ENCODE data around the gene TMCO4.
A peak's percentile ranks its signal among the peaks of the same experiment; 100 is the strongest.

The TMCO4 gene

GRCh38 chr1:19768353-19769210 lies 31.1 kb downstream of the TMCO4 start:
- H3K18ac ChIP-seq (ENCODE audit: low read length): no peak overlapping the region
- H3K36me3 ChIP-seq (ENCODE audit: control insufficient read depth in 1 of 2, insufficient read depth in 2 of 2, low read length in 2 of 2): peaks cover 0 to 2% of the 10 kb centered on the region in 2 experiments
- peaks cover 9 to 17% of the 10 kb centered on the region in 2 experiments for H3K4me1 ChIP-seq (ENCODE audit: control insufficient read depth in 1 of 2, insufficient read depth in 2 of 2, low read length in 2 of 2)
- peak; percentile 65 to 79 for DNase-seq
- H2BK5ac ChIP-seq (ENCODE audit: low read depth, low read length, poor library complexity): no peak overlapping the region
- no peak overlapping the region for H2AFZ ChIP-seq (ENCODE audit: insufficient read depth, low read length, poor library complexity)
- no peak overlapping the region for H2AK5ac ChIP-seq (ENCODE audit: low read length)
- no peak overlapping the region for H3K23ac ChIP-seq (ENCODE audit: low read length)
- no peak overlapping the region for H2BK120ac ChIP-seq (ENCODE audit: insufficient read depth, low read length, poor library complexity)
- H3K4me2 ChIP-seq (ENCODE audit: low read length): no peak overlapping the region
- WGBS (ENCODE audit: extremely low coverage, insufficient coverage, insufficient read length): no CpG with 5 or more reads among the region's 18 CpGs
- no peak overlapping the region for H4K8ac ChIP-seq (ENCODE audit: low read depth, low read length)
- H3K4ac ChIP-seq (ENCODE audit: low read depth, low read length): no peak overlapping the region
- H3K4me3 ChIP-seq (ENCODE audit: low read depth, low read length): no peak overlapping the region
- H3K14ac ChIP-seq (ENCODE audit: low read length): peak overlapping the region; percentile 21
- H2BK12ac ChIP-seq (ENCODE audit: low read length): no peak overlapping the region
- H3K9me3 ChIP-seq (ENCODE audit: insufficient read depth, low read depth, low read length): peaks cover 1% of the 10 kb centered on the region
- H4K12ac ChIP-seq (ENCODE audit: low read depth, low read length): no peak overlapping the region
- no peak overlapping the region for H3K9ac ChIP-seq (ENCODE audit: low read length)
- H4K91ac ChIP-seq (ENCODE audit: low read depth, low read length): no peak overlapping the region
- no peaks in the 10 kb centered on the region for H3K79me1 ChIP-seq (ENCODE audit: low read length)
- H3K27ac ChIP-seq (ENCODE audit: low read depth, low read length): no peak overlapping the region
- H3K27me3 ChIP-seq (ENCODE audit: insufficient read depth, low read length): no peaks in the 10 kb centered on the region
- H3K79me2 ChIP-seq (ENCODE audit: control insufficient read depth, insufficient read depth, low read length, poor library complexity): no peaks in the 10 kb centered on the region

- H3K9ac ChIP-seq (ENCODE audit: low read length): no peak overlapping the region
- no peak overlapping the region for H4K8ac ChIP-seq (ENCODE audit: low read depth, low read length)
- H3K4ac ChIP-seq (ENCODE audit: low read depth, low read length): no peak overlapping the region
- no peaks in the 10 kb centered on the region for H3K27me3 ChIP-seq (ENCODE audit: insufficient read depth, low read length)
- no peak overlapping the region for H3K14ac ChIP-seq (ENCODE audit: low read length)
- no peak overlapping the region for H3K23ac ChIP-seq (ENCODE audit: low read length)
- no peak overlapping the region for H3K4me2 ChIP-seq (ENCODE audit: low read length)
- H2BK12ac ChIP-seq (ENCODE audit: low read length): no peak overlapping the region
- H2AFZ ChIP-seq (ENCODE audit: insufficient read depth, low read length, poor library complexity): no peak overlapping the region
- peaks cover 1% of the 10 kb centered on the region for H3K9me3 ChIP-seq (ENCODE audit: insufficient read depth, low read depth, low read length)
- no peak overlapping the region for H3K27ac ChIP-seq (ENCODE audit: low read depth, low read length)
- H3K79me1 ChIP-seq (ENCODE audit: low read length): no peaks in the 10 kb centered on the region
- peak; percentile 88 to 96 for DNase-seq
- H3K4me1 ChIP-seq (ENCODE audit: control insufficient read depth in 1 of 2, insufficient read depth in 2 of 2, low read length in 2 of 2): peaks cover 9 to 17% of the 10 kb centered on the region in 2 experiments
- no peak overlapping the region for H2AK5ac ChIP-seq (ENCODE audit: low read length)
- no peak overlapping the region for H4K12ac ChIP-seq (ENCODE audit: low read depth, low read length)
- no peaks in the 10 kb centered on the region for H3K79me2 ChIP-seq (ENCODE audit: control insufficient read depth, insufficient read depth, low read length, poor library complexity)
- H3K18ac ChIP-seq (ENCODE audit: low read length): no peak overlapping the region
- no peak overlapping the region for H2BK120ac ChIP-seq (ENCODE audit: insufficient read depth, low read length, poor library complexity)
- WGBS (ENCODE audit: extremely low coverage, insufficient coverage, insufficient read length): no CpG with 5 or more reads among the region's 10 CpGs
- no peak overlapping the region for H4K91ac ChIP-seq (ENCODE audit: low read depth, low read length)
- H2BK5ac ChIP-seq (ENCODE audit: low read depth, low read length, poor library complexity): no peak overlapping the region
- H3K4me3 ChIP-seq (ENCODE audit: low read depth, low read length): no peak overlapping the region
- H3K36me3 ChIP-seq (ENCODE audit: control insufficient read depth in 1 of 2, insufficient read depth in 2 of 2, low read length in 2 of 2): peaks cover 0 to 3% of the 10 kb centered on the region in 2 experiments
Observed at GRCh38 chr1:19765623-19766022, 34.1 kb downstream of the TMCO4 start.

- no peak overlapping the region for H3K4ac ChIP-seq (ENCODE audit: low read depth, low read length)
- peaks cover 1% of the 10 kb centered on the region for H3K9me3 ChIP-seq (ENCODE audit: insufficient read depth, low read depth, low read length)
- no peak overlapping the region for H4K8ac ChIP-seq (ENCODE audit: low read depth, low read length)
- no peak overlapping the region for H2BK12ac ChIP-seq (ENCODE audit: low read length)
- no peak overlapping the region for H3K14ac ChIP-seq (ENCODE audit: low read length)
- H3K79me2 ChIP-seq (ENCODE audit: control insufficient read depth, insufficient read depth, low read length, poor library complexity): no peaks in the 10 kb centered on the region
- no peak overlapping the region for H3K4me3 ChIP-seq (ENCODE audit: low read depth, low read length)
- H4K12ac ChIP-seq (ENCODE audit: low read depth, low read length): no peak overlapping the region
- no peaks in the 10 kb centered on the region for H3K27me3 ChIP-seq (ENCODE audit: insufficient read depth, low read length)
- H3K18ac ChIP-seq (ENCODE audit: low read length): no peak overlapping the region
- no peak overlapping the region for H3K23ac ChIP-seq (ENCODE audit: low read length)
- H3K4me1 ChIP-seq (ENCODE audit: control insufficient read depth in 1 of 2, insufficient read depth in 2 of 2, low read length in 2 of 2): peaks cover 9 to 17% of the 10 kb centered on the region in 2 experiments
- H3K27ac ChIP-seq (ENCODE audit: low read depth, low read length): no peak overlapping the region
- H3K4me2 ChIP-seq (ENCODE audit: low read length): no peak overlapping the region
- no CpG with 5 or more reads among the region's 5 CpGs for WGBS (ENCODE audit: extremely low coverage, insufficient coverage, insufficient read length)
- H2BK5ac ChIP-seq (ENCODE audit: low read depth, low read length, poor library complexity): no peak overlapping the region
- no peak overlapping the region for H2AFZ ChIP-seq (ENCODE audit: insufficient read depth, low read length, poor library complexity)
- H4K91ac ChIP-seq (ENCODE audit: low read depth, low read length): no peak overlapping the region
- no peak overlapping the region for H2BK120ac ChIP-seq (ENCODE audit: insufficient read depth, low read length, poor library complexity)
- no peak overlapping the region for H3K9ac ChIP-seq (ENCODE audit: low read length)
- H2AK5ac ChIP-seq (ENCODE audit: low read length): no peak overlapping the region
- DNase-seq: peak; percentile 46 to 74
- H3K36me3 ChIP-seq (ENCODE audit: control insufficient read depth in 1 of 2, insufficient read depth in 2 of 2, low read length in 2 of 2): peaks cover 0 to 3% of the 10 kb centered on the region in 2 experiments
- H3K79me1 ChIP-seq (ENCODE audit: low read length): no peaks in the 10 kb centered on the region
Observed at GRCh38 chr1:19764848-19765247, 34.9 kb downstream of the TMCO4 start.

- no peaks in the 10 kb centered on the region for H3K9me3 ChIP-seq (ENCODE audit: insufficient read depth, low read depth, low read length)
- peak; percentile 19 to 50 for DNase-seq
- H3K23ac ChIP-seq (ENCODE audit: low read length): no peak overlapping the region
- H3K4me2 ChIP-seq (ENCODE audit: low read length): no peak overlapping the region
- H3K79me1 ChIP-seq (ENCODE audit: low read length): peaks cover 2% of the 10 kb centered on the region
- H3K27ac ChIP-seq (ENCODE audit: low read depth, low read length): no peak overlapping the region
- no peak overlapping the region for H2AK5ac ChIP-seq (ENCODE audit: low read length)
- H2BK12ac ChIP-seq (ENCODE audit: low read length): no peak overlapping the region
- no peak overlapping the region for H3K4me3 ChIP-seq (ENCODE audit: low read depth, low read length)
- WGBS (ENCODE audit: extremely low coverage, insufficient coverage, insufficient read length): no CpG with 5 or more reads among the region's 11 CpGs
- no peak overlapping the region for H3K9ac ChIP-seq (ENCODE audit: low read length)
- peaks cover 5 to 15% of the 10 kb centered on the region in 2 experiments for H3K4me1 ChIP-seq (ENCODE audit: control insufficient read depth in 1 of 2, insufficient read depth in 2 of 2, low read length in 2 of 2)
- no peak overlapping the region for H4K91ac ChIP-seq (ENCODE audit: low read depth, low read length)
- no peak overlapping the region for H4K12ac ChIP-seq (ENCODE audit: low read depth, low read length)
- no peaks in the 10 kb centered on the region for H3K27me3 ChIP-seq (ENCODE audit: insufficient read depth, low read length)
- H2AFZ ChIP-seq (ENCODE audit: insufficient read depth, low read length, poor library complexity): no peak overlapping the region
- H3K4ac ChIP-seq (ENCODE audit: low read depth, low read length): no peak overlapping the region
- H3K14ac ChIP-seq (ENCODE audit: low read length): no peak overlapping the region
- H3K18ac ChIP-seq (ENCODE audit: low read length): no peak overlapping the region
- H2BK5ac ChIP-seq (ENCODE audit: low read depth, low read length, poor library complexity): no peak overlapping the region
- H3K36me3 ChIP-seq (ENCODE audit: control insufficient read depth in 1 of 2, insufficient read depth in 2 of 2, low read length in 2 of 2): peaks cover 0 to 3% of the 10 kb centered on the region in 2 experiments
- H2BK120ac ChIP-seq (ENCODE audit: insufficient read depth, low read length, poor library complexity): no peak overlapping the region
- no peaks in the 10 kb centered on the region for H3K79me2 ChIP-seq (ENCODE audit: control insufficient read depth, insufficient read depth, low read length, poor library complexity)
- H4K8ac ChIP-seq (ENCODE audit: low read depth, low read length): no peak overlapping the region
Observed at GRCh38 chr1:19762175-19762779, 37.4 kb downstream of the TMCO4 start.
